HG03558 (cell line): Measurements from ENCODE around the gene GAK.
"Not testable (repeated sequence)": the region's sequence is repeated elsewhere in the genome, so short reads cannot be mapped to it uniquely, and the experiment has no call there.

Experiments used
- ATAC-seq: cut with Tn5 transposase; IDR thresholded peaks from one replicate; pipeline ENCODE4 v1.9.1; 2021; ENCODE audit warnings: moderate number of reproducible peaks; ENCODE audit not compliant: unreplicated experiment; ENCODE audit errors: extremely low read depth

GAK gene

GRCh38 chr4:954211-955020, 22.3 kb upstream of the GAK start:
- no peak for ATAC-seq

DNA sequence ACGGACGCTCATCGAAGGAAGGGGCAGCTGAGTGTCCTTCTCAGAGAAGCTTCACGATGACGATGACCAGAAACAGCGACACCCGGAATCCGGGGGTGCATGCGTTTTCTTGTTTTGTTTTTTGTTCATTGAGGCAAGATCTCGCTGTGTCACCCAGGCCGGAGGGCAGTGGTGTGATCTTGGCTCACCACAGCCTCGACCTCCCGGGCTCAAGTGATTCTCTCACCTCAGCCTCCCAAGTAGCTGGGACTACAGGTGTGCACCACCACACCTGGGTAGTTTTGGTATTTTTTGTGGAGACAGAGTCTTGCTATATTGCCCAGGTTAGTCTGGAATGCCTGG, 21.4 kb upstream of the GAK start:
- ATAC-seq = no peak

DNA sequence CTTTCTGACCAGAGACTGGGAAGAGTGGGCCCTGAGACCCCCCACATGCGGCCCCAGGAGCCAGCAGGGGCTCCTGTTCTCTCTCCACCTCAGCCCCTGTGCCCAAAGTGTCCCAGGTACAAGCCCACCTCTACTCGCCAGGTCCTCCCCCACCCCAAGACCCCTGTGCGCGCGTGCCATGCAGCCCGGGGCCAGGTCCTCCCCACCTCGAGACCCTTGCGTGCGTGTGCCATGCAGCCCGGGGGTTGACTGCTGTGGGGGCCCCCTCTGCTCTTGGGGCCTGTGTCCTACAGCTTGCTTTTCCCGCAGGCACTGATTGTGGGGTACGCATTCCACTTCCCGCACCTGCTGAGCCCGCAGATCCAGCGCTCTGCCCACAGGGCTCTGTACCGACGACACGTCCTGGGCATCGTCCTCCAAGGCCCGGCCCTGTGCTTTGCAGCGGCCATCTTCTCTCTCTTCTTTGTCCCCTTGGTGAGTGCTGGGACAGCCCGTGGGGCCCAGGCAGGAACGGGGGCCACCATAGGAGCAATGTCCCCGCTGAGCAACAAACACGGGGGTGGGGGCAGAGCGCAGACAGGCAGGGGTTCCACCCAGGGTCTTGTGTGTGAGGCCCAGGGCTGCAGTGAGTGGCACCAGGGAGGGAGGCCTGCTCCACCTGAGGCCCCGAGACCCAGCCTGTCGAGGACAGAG, 20.9 kb upstream of the GAK start:
- no peak for ATAC-seq

DNA sequence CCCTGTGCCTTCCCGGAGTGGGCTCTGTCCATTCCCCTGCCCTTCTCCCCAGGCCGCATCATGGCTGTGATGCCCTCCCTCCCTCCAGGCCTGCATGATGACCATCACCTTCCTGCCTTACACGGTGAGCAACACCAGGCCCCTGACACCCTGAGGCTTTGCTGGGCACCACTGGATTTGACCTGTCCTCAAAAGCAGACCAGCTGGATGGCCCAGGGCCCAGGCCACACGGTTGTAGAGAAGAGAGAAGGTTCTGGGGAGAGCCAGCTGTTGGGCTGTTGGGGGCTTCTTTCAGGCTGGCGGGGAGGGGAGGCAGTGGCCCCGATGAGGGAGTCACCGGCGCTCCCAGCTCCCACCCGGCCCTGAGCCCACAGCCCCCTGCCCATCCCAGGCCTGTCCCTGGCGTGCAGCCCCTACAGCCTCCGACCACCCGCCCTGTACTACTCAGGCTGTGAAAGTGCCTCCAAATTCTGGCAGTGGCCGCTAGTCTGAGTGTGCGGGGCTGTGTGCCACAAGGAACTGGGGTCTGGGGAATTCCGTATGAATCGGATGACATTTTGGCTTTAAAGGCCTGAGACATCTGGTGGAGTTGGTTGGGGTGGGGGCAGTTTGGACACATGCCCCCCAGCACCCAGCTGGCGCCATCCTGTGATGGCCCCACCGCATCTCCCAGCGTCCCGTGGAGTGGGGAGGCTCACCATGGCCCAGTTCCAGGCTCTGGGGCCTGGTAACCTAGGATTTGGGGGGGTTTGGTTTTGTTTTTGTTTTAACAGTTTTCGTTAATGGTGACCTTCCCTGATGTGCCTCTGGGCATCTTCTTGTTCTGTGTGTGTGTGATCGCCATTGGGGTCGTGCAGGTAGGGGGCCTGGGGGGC, 19.7 kb upstream of the GAK start:
- ATAC-seq = no peak

DNA sequence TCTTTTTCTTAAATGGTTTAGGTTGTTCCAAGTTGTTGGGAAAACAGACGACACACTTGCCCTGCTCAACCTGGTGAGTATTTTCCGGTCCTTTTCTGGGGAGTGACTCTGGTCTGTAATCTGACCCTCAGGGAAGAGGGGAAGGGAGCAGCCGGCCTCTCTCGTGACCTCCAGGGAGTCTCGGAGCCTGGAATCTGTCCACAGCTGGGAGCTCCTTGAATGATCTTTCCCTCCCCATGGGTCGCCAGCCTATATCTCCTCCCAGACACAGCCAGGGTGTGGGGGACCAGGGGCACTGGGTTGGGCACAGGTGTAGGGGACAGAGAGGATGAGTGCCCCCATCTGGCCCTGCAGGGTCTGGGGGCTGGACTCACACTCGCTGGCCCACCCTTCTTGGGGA, 19.1 kb upstream of the GAK start:
- ATAC-seq = no peak

GRCh38 chr4:950136-951020, 18.3 kb upstream of the GAK start:
- no peak for ATAC-seq

DNA sequence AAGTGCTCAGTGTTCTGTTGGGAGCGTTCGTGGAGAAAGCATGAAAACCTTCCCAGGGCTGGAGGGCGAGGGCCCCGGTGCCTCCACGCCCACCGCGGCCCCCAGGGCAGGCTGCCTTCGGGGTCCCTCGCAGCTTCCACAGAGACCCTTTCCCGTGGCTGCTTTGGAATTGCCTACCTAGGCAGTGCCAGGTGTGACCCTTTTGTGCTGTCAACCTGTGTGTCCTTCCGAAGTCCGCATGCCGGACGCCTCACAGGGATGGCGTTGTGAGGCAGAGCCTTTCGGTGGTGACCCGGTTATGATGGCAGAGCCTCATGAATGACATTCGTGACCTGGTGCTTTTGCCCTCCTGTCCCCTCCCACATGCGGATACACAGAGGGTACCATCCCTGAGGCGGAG, 17.5 kb upstream of the GAK start:
- no peak for ATAC-seq

DNA sequence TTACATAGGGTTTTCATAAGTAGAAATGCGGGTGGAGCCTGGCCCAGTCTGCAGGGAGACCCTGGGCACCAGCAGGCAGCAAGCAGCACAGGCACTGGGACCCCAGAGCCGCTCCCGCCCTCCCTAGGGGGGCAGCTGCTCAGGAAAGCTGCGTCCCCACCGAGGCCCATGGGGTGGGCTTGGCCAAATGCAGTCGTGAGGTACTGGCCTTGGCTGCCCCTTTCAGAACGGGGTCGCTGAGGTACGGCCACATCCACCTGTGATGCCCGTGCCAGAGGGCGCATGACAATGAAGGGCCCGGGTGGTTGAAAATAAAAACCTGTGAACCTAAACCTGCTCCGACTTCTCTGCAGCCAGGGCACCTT, 16.8 kb upstream of the GAK start:
- no peak for ATAC-seq

DNA sequence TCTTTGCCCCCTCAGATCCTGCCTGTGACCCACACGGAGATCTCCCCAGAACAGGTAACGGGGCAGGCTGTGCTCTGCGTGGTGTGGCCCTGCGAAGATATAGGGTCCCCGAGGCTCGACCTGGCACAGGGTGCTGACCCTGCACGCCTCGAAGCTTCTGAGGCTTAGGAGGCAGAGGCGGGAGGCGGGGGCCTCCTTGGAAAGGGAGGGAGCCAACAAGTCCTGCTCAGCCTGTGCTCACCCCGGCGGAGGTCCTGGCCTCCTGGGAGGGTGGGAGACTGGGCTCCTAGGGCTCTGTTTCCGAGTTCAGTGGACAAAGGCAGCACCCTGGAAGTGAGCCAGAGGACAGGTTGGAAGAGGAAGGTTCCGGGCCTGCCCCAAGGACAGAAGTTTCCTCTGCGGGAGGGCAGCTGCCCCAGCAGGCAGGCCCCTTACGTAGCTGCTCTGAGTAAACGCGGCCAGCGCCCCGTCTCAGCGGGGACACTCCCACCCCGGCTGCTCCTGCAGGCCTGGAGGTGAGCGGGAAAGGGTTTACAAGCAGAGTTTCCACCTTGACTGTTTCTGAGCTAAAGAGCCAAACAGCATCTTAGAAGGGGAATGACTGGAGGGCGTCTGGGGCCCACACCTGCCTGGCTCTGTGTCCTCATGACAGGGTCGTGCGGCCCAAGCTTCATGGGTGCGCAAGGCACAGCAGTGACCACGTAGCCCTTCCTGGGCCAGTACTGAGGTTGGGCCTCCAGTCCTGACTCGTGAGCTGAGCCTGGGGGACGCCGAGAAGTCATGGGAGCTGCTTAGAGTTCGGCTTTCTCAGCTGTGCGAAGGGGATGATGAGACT, 16.2 kb upstream of the GAK start:
- ATAC-seq = no peak

DNA sequence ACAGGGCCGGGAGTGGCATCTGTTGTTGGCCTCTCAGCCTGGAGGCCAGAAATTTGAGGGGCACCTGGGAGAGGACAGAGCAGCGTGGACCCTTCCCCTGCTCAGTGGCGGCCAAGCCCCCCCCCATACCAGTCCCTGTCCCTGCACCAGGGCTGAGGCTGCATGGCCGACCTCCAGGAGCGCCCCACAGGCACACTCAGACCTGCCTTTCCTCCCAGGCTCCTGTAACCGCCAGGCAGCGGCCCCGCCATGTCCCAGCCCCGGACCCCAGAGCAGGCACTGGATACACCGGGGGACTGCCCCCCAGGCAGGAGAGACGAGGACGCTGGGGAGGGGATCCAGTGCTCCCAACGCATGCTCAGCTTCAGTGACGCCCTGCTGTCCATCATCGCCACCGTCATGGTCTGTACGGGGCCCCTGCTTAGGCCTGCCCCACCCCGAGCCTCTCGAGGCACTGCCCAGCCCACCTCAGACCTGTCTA, 15.4 kb upstream of the GAK start:
- ATAC-seq = no peak

GRCh38 chr4:946517-947471, 14.7 kb upstream of the GAK start:
- ATAC-seq = no peak

DNA sequence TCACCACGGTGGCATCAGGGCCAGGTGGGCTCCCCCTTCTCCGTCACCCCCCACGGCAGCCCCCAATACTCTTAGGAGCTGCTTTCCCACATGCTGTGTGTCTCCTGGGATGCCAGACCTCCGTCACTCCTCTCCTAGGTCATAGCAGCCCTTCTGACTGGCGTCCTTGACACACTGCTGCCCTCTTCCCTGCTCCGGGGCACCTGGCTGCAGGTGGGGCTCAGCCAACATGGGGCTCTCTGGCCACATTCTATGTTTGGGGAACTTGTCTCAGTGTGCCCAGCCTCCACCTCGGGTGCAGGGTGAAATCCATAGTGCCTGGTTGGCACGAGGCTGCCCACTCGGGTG, 14.0 kb upstream of the GAK start:
- ATAC-seq = no peak

DNA sequence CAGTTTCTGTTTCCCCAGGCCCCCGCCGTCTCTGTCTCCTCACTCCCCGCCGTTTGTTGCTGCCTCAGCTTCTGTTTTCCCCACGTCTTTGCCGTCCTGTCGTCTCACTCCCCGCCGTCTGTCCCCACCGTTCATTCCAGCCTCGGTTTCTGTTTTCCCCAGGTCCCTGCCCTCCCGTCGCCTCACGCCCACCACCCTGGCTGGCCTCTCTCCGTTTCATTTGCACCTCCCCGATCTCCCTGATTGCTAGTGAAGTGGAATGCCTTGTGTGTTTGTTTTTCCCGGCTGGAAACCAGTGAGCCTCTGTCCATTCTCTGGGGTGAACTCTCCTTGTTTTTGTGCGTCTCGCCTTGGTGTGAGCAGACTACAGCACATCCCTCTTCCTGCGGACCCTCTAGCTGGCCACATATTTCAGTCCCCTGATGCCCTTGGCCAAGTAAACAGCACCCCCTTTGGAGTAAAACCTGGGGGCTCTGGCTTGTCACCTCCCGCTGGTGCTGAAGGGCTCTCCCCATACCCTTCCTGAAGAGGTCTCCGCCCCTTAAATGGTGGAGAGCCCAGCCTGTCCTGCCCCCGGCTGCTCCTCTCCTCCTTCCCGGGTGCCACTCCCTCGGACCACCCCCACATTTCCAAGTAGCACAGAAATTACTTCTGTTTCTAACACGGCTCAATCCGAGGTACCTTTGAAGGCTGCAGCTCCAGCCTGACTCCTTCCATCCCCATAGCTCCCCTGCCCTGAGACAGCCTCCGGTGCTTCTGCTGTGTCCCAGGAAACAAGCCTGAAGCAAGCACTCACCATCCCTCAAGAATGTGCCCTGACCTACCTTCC, 13.4 kb upstream of the GAK start:
- no peak for ATAC-seq

- ATAC-seq = not testable (repeated sequence)
Observed at GRCh38 chr4:939508-939907, 7.4 kb upstream of the GAK start.

DNA sequence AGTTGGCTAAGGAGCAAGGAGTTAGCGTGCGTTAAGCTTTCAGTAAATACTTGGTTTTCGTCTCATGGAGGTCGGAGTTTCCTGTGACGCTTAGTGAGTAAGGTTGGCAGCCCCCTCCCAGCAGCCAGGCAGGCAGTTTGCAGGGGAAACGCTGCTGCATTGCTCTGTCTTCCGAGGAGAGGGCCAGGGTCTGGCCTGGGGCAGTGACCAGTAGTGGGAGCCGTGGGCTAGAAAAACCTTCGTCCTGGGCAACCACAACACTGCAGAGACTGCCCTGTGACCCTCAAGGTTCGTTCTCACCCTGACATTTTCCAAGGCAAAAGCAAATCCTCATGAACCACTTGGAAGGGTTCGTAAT, 576 bp upstream of the GAK start:
- no peak for ATAC-seq

GRCh38 chr4:931194-931959, 739 bp downstream of the GAK start:
- no peak for ATAC-seq

DNA sequence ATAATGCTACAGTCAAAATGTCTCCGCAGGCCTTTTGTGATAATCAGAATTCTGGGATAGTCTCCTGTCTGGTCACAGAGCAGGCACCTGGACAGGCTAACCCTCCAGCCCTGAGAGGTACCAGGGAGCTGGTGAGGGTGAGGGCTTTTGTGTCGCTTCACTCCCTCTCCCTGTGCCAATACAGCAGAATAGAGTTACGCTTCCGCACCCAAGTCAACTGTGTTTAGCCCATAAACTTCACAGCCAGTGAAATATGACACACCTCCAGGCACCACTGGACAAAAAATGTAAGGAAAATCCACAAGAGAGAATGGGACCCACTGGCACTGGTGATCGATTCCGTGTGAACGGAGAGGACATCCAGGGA, 1.3 kb downstream of the GAK start:
- ATAC-seq = no peak
